CD4-positive, alpha-beta T cell (primary cell): ENCODE measurements around the gene MBD3L1. TPM values are rescaled to one million over a fixed set of nuclear protein-coding genes. Genes with fewer than 3 reads are reported as not detected.

ENCODE experiments used
- ATAC-seq: fragments of 200-7000 bp; cut with Tn5 transposase; one replicate; pipeline ENCODE4 v1.10.0; 2022; ENCODE audit warnings: mild to moderate bottlenecking; ENCODE audit not compliant: poor library complexity
- CTCF ChIA-PET: fragments of 350-600 bp; sonication (Branson Sonifier 250); formaldehyde crosslinking; loops from one replicate; lab custom pipeline; 2021; ENCODE audit warnings: antibody characterized with exemption, inconsistent platforms; lab: Charles Lee
- POLR2A ChIA-PET: fragments of 350-600 bp; sonication (Branson Sonifier 250); formaldehyde crosslinking; loops from one replicate; lab custom pipeline; 2021; ENCODE audit warnings: antibody characterized with exemption, inconsistent platforms; lab: Charles Lee
- DNase-seq, 14 experiments: peaks; one replicate each; pipeline ENCODE4 v3.0.0-alpha.2; 2013 to 2020; ENCODE audit warnings: mixed read lengths in 2 of 14
- H3K27ac ChIP-seq, 2 donors: one replicate each; pipeline versions ENCODE4 v1.5.1 to v1.7.0; 2013; ENCODE audit warnings: low read length in 2 of 2, low read depth in 1 of 2, mild to moderate bottlenecking in 1 of 2
- H3K27me3 ChIP-seq, 2 experiments: 1 replicate in 1 of 2; 2 replicates in 1 of 2; pipeline versions ENCODE4 v1.6.1 to v1.7.0; 2013; ENCODE audit warnings: low read length in 2 of 2, control low read depth in 1 of 2, mild to moderate bottlenecking in 1 of 2, moderate library complexity in 1 of 2; ENCODE audit not compliant: insufficient read depth in 2 of 2, control insufficient read depth in 1 of 2
- H3K36me3 ChIP-seq: one replicate; pipeline ENCODE4 v1.6.1; 2013; ENCODE audit warnings: low read length, control low read depth; ENCODE audit not compliant: insufficient read depth
- H3K4me1 ChIP-seq: one replicate; pipeline ENCODE4 v1.6.1; 2013; ENCODE audit warnings: low read length, control low read depth; ENCODE audit not compliant: insufficient read depth
- H3K4me3 ChIP-seq: one replicate; pipeline ENCODE4 v1.5.1; 2013; ENCODE audit warnings: mild to moderate bottlenecking, low read length, moderate library complexity
- H3K9me3 ChIP-seq, 2 experiments: 1 replicate in 1 of 2; 2 replicates in 1 of 2; pipeline versions ENCODE4 v1.6.1 to v1.7.0; 2013; ENCODE audit warnings: low read length in 2 of 2, mild to moderate bottlenecking in 2 of 2, control low read depth in 1 of 2, moderate library complexity in 1 of 2; ENCODE audit not compliant: control insufficient read depth in 1 of 2, insufficient read depth in 1 of 2
- H3K27ac Mint-ChIP-seq: one replicate; pipeline ENCODE4 v1.8.0; 2020; ENCODE audit warnings: mixed read lengths
- H3K27me3 Mint-ChIP-seq: one replicate; pipeline ENCODE4 v1.8.0; 2021; ENCODE audit warnings: mixed read lengths
- H3K36me3 Mint-ChIP-seq: one replicate; pipeline ENCODE4 v1.8.0; 2021; ENCODE audit warnings: low read depth, mixed read lengths
- H3K4me1 Mint-ChIP-seq: one replicate; pipeline ENCODE4 v1.8.0; 2021; ENCODE audit warnings: low read depth, mixed read lengths
- H3K4me3 Mint-ChIP-seq: one replicate; pipeline ENCODE4 v1.8.0; 2020; ENCODE audit warnings: mild to moderate bottlenecking, mixed read lengths
- H3K9me3 Mint-ChIP-seq: one replicate; pipeline ENCODE4 v1.8.0; 2020; ENCODE audit warnings: mixed read lengths
- CTCF ChIP-seq: fragments of 200-600 bp; IDR thresholded peaks from one replicate; pipeline ENCODE4 v1.8.0; 2022; ENCODE audit warnings: antibody characterized with exemption, mild to moderate bottlenecking
- intact Hi-C, 2 experiments: fragments of 100-400 bp; cut with DNase I in 1 of 2; cut with micrococcal nuclease in 1 of 2; formaldehyde crosslinking; loops; one replicate each; pipeline versions ENCODE4 v1.15.1 to v1.9.0; 2023 to 2025; cut with DNase I, micrococcal nuclease
- total RNA-seq, 174 experiments: library from RNA in 2 of 174; stranded (reverse) in 2 of 174; gene quantifications; one replicate each; pipeline ENCODE4 v1.2.3 and lab custom pipeline; 2021 to 2026

The MBD3L1 gene
- total RNA-seq, 2 experiments from 2014 or later, result not detected

- H3K4me1 Mint-ChIP-seq, result no peaks in the 10 kb centered on the region
- POLR2A ChIA-PET, result no interaction called here
- DNase-seq (no peak), ATAC-seq (no peak)
- TF ChIP-seq CTCF, result no peak
- H3K9me3 Mint-ChIP-seq, result peaks cover 24% of the 10 kb centered on the region
- no peaks in the 10 kb centered on the region for H3K27me3 Mint-ChIP-seq
- Histone ChIP-seq H3K9me3 (peaks cover 37 to 94% of the 10 kb centered on the region in 2 experiments), H3K27ac (no peak overlapping the region), H3K36me3 (peaks cover 64% of the 10 kb centered on the region), H3K4me1 (no peaks in the 10 kb centered on the region), H3K27me3 (no peaks in the 10 kb centered on the region), H3K4me3 (no peak overlapping the region)
- intact Hi-C loops, result no loop called here
- H3K4me3 Mint-ChIP-seq, result no peak overlapping the region
- H3K27ac Mint-ChIP-seq, result no peak overlapping the region
- H3K36me3 Mint-ChIP-seq, result peaks cover 100% of the 10 kb centered on the region
- CTCF ChIA-PET, result no interaction called here
Observed at GRCh38 chr19:8811315-8812172, 20.6 kb upstream of the MBD3L1 start.

GRCh38 chr19:8814176-8814575, 18.0 kb upstream of the MBD3L1 start:
- no peak for ATAC-seq
- Mint-ChIP-seq H3K9me3 (peaks cover 27% of the 10 kb centered on the region), H3K36me3 (peaks cover 100% of the 10 kb centered on the region), H3K27ac (no peak overlapping the region), H3K27me3 (no peaks in the 10 kb centered on the region), H3K4me3 (no peak overlapping the region), H3K4me1 (no peaks in the 10 kb centered on the region)
- ChIA-PET CTCF (no interaction called here), POLR2A (no interaction called here)
- Histone ChIP-seq H3K4me1 (no peaks in the 10 kb centered on the region), H3K9me3 (peaks cover 24 to 97% of the 10 kb centered on the region in 2 experiments), H3K36me3 (peaks cover 78% of the 10 kb centered on the region), H3K27ac (no peak overlapping the region), H3K4me3 (no peak overlapping the region), H3K27me3 (no peaks in the 10 kb centered on the region)
- no peak for TF ChIP-seq CTCF
- intact Hi-C loops, result no loop called here
- no peak for DNase-seq

GRCh38 chr19:8815780-8816179, 16.4 kb upstream of the MBD3L1 start:
- ATAC-seq, result no peak
- DNase-seq, result no peak
- Histone ChIP-seq H3K4me3 (no peak overlapping the region), H3K9me3 (peaks cover 37 to 91% of the 10 kb centered on the region in 2 experiments), H3K27ac (no peak overlapping the region), H3K4me1 (no peaks in the 10 kb centered on the region), H3K27me3 (no peaks in the 10 kb centered on the region), H3K36me3 (peaks cover 88% of the 10 kb centered on the region)
- TF ChIP-seq CTCF, result no peak
- POLR2A ChIA-PET, result no interaction called here
- Mint-ChIP-seq H3K36me3 (peaks cover 100% of the 10 kb centered on the region), H3K4me1 (no peaks in the 10 kb centered on the region), H3K4me3 (no peak overlapping the region), H3K27ac (no peak overlapping the region), H3K9me3 (peaks cover 27% of the 10 kb centered on the region), H3K27me3 (no peaks in the 10 kb centered on the region)
- CTCF ChIA-PET, result no interaction called here
- intact Hi-C loops, result no loop called here
